Memory B cell (primary cell): ENCODE measurements around the gene CGRRF1.

Experiments
- ATAC-seq: fragments of 150-1000 bp; cut with Tn5 transposase; 2 replicates; pipeline ENCODE4 v1.10.0; 2021; ENCODE audit warnings: low read depth, mild to moderate bottlenecking, moderate library complexity
- DNase-seq, 2 donors: peaks; one replicate each; pipeline ENCODE4 v3.0.0; 2022; ENCODE audit warnings: low spot score in 2 of 2
- H3K27ac Mint-ChIP-seq: one replicate; pipeline ENCODE4 v1.8.0; 2022; ENCODE audit warnings: mild to moderate bottlenecking, moderate library complexity, mixed read lengths
- H3K27me3 Mint-ChIP-seq: one replicate; pipeline ENCODE4 v1.8.0; 2022; ENCODE audit warnings: mixed read lengths
- H3K36me3 Mint-ChIP-seq: one replicate; pipeline ENCODE4 v1.8.0; 2022; ENCODE audit warnings: mild to moderate bottlenecking, mixed read lengths
- H3K4me1 Mint-ChIP-seq: one replicate; pipeline ENCODE4 v1.8.0; 2022; ENCODE audit warnings: mixed read lengths
- H3K4me3 Mint-ChIP-seq: one replicate; pipeline ENCODE4 v1.8.0; 2022; ENCODE audit warnings: mild to moderate bottlenecking, moderate library complexity, mixed read lengths
- H3K9me3 Mint-ChIP-seq: one replicate; pipeline ENCODE4 v1.8.0; 2022; ENCODE audit warnings: mixed read lengths

The CGRRF1 gene, protein sequence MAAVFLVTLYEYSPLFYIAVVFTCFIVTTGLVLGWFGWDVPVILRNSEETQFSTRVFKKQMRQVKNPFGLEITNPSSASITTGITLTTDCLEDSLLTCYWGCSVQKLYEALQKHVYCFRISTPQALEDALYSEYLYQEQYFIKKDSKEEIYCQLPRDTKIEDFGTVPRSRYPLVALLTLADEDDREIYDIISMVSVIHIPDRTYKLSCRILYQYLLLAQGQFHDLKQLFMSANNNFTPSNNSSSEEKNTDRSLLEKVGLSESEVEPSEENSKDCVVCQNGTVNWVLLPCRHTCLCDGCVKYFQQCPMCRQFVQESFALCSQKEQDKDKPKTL

DNA sequence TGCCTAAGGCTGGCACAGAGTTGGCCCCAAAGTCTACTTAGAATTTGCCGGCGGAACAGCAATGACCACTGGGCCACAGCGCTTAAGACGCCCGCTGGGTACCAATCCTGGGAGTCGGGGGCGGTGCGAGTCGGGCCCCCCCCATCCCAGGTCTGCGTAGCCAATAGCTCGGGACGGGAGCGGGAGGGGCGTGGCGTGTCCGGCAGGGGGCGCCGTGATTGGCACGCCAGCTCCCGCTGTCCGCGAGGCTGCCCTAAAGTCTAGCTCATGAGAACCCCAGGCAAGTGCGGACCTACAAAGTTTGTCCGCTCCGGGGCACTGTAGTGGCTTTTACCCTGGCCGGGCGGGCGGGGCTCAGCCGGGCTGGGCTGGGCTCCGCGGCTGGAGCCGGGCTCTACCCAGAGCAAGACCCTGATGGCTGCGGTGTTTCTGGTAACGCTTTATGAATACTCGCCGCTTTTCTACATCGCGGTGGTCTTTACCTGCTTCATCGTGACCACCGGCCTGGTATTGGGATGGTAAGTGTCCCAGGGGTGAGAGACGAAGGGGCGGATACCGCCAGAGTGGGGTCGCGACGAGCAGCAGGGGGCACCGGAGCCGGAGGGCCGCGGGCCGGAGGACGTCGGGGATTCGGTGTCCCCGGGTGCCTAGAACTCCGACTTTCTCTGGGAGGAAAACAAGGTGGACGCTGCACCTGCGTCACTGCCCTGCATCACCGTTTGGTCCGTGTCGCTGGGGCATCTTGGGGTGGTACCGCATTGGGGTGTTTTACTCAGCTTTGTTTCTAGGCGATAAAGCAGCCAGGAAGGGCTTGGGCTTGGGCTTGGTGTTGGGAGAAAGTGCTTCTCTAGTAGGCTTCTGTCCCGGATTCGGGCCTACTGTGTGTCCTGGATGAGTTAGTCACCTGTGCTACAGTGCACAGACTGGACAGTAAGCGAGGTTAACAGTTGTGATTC is at the start of gene CGRRF1:
Gene CGRRF1 (plus strand): TSS at position 361 of the 956 bp plus-strand sequence. CDS start 54 bp downstream, at position 415.
- peaks cover 6% of the 10 kb centered on the region for H3K36me3 Mint-ChIP-seq
- H3K27me3 Mint-ChIP-seq = no peaks in the 10 kb centered on the region
- DNase-seq (peak; percentile 97), ATAC-seq (peak; percentile 95)
- H3K9me3 Mint-ChIP-seq = no peaks in the 10 kb centered on the region
- peak within 1 kb of the TSS; percentile 100 for H3K4me3 Mint-ChIP-seq
- peak within 1 kb of the TSS; percentile 95 for H3K27ac Mint-ChIP-seq
- peaks cover 30% of the 10 kb centered on the region for H3K4me1 Mint-ChIP-seq

DNA sequence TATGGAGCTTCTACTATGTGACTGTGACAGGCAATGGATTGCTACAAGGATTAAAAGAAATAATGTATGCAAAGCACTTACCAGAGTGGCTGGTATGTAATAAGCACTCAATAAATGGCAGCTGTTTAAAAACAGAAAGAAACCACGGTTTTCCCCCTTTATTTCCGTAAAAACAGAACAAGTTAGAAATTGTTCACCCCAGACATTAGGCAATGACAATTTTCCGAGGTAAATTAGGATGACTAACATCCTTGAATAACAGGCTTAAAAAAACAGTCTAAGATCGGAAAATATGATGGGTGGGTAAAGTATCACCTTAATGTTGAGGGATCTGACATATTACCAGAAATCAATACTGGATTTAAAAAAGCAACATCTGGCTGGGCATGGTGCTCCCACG is 47.7 kb upstream of the CGRRF1 start:
- Mint-ChIP-seq H3K27me3 (no peaks in the 10 kb centered on the region), H3K4me1 (no peaks in the 10 kb centered on the region)
- no peak for ATAC-seq

DNA sequence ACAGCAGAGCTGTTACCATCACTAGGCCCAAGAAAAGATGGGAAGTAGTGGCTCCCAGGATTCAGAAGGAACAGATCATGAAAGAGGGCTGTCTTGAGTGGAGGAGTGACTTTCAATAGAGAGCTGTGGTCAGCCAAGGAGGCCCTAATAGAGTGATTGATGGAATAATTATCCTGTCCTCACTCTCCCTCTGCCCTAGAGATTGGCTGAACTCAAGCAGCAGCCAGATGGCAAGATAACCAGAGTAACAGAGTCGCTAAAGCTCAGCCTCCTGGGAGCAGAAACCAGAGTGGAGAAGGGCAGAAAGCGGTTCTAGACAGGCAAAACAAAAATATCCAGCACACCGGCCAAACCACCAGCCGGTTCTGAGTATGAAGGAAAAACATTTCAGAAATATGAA is 44.1 kb upstream of the CGRRF1 start:
- Mint-ChIP-seq H3K4me1 (no peaks in the 10 kb centered on the region), H3K36me3 (peaks cover 11% of the 10 kb centered on the region), H3K27ac (no peak overlapping the region), H3K4me3 (no peak overlapping the region), H3K9me3 (peaks cover 8% of the 10 kb centered on the region), H3K27me3 (no peaks in the 10 kb centered on the region)
- ATAC-seq (no peak), DNase-seq (no peak)

More for the DNA sequence above, 47.7 kb upstream of the CGRRF1 start:
- H3K36me3 Mint-ChIP-seq = peaks cover 10% of the 10 kb centered on the region
- DNase-seq = no peak
- peaks cover 11% of the 10 kb centered on the region for H3K9me3 Mint-ChIP-seq
- H3K4me3 Mint-ChIP-seq = no peak overlapping the region
- H3K27ac Mint-ChIP-seq = no peak overlapping the region

- no peak for DNase-seq
- ATAC-seq = no peak
Observed at GRCh38 chr14:54467280-54467679, 42.4 kb upstream of the CGRRF1 start.

DNA sequence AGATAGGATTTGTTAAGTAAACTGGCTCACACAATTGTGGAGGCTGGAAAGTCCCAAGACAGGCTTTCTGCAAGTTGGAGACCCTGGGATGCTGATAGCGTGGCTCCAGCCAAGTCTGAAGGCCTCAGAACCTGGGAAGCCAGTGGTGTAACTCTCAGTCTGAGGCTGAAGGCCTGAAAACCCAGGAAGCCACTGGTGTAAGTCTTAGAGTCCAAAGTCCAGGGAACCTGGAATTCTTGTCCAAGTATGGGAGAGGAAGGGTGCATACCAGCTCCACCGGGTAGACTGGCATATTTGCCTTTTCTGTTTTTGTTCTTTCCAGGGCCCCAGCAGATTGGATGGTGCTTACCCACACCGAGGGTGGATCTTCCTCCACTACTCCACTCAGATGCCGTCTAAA is 39.0 kb upstream of the CGRRF1 start:
- Mint-ChIP-seq H3K9me3 (peaks cover 8% of the 10 kb centered on the region), H3K36me3 (peaks cover 20% of the 10 kb centered on the region), H3K27ac (no peak overlapping the region), H3K4me3 (no peak overlapping the region), H3K4me1 (peaks cover 2% of the 10 kb centered on the region), H3K27me3 (no peaks in the 10 kb centered on the region)
- DNase-seq (no peak), ATAC-seq (no peak)

More at GRCh38 chr14:54467280-54467679, 42.4 kb upstream of the CGRRF1 start:
- peaks cover 8% of the 10 kb centered on the region for H3K9me3 Mint-ChIP-seq
- H3K4me1 Mint-ChIP-seq = no peaks in the 10 kb centered on the region
- peaks cover 11% of the 10 kb centered on the region for H3K36me3 Mint-ChIP-seq
- H3K27me3 Mint-ChIP-seq = no peaks in the 10 kb centered on the region
- H3K4me3 Mint-ChIP-seq = no peak overlapping the region
- no peak overlapping the region for H3K27ac Mint-ChIP-seq

- Mint-ChIP-seq H3K36me3 (peaks cover 24% of the 10 kb centered on the region), H3K27ac (no peak overlapping the region), H3K9me3 (peaks cover 8% of the 10 kb centered on the region), H3K27me3 (no peaks in the 10 kb centered on the region), H3K4me3 (no peak overlapping the region), H3K4me1 (peaks cover 3% of the 10 kb centered on the region)
- DNase-seq (no peak), ATAC-seq (no peak)
Observed at GRCh38 chr14:54471641-54472040, 38.1 kb upstream of the CGRRF1 start.

GRCh38 chr14:54472315-54472714 is 37.4 kb upstream of the CGRRF1 start:
- Mint-ChIP-seq H3K4me3 (no peak overlapping the region), H3K36me3 (peaks cover 21% of the 10 kb centered on the region), H3K9me3 (peaks cover 5% of the 10 kb centered on the region), H3K27me3 (no peaks in the 10 kb centered on the region), H3K4me1 (peaks cover 3% of the 10 kb centered on the region), H3K27ac (no peak overlapping the region)
- ATAC-seq = no peak
- DNase-seq = no peak

DNA sequence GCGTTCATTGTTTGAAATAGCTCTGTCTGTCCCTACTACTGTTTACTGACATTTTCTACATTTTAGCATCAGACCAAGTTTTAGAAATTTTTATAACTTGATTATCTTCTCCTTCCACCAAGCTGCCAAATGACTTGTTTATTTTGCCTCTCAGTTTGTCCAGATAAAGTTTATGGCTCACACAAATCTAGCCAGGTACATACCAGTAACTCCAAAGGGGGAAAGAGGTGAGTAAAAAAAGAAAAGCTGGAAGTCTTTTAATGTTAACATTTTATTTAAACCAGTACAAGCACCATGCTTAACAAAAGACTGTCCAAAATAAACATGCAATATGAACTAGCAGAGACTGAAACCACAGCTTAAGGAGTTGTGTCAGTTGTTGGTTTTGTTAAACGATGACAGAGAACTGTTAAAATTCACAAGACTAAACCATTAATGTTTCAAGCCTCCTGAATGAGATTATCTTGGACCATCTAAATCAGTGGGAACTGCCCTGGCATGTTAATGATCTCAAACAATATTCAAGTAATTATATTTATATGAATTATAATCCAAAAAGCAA is 35.4 kb upstream of the CGRRF1 start:
- no peak overlapping the region for H3K4me3 Mint-ChIP-seq
- no peak overlapping the region for H3K27ac Mint-ChIP-seq
- no peaks in the 10 kb centered on the region for H3K9me3 Mint-ChIP-seq
- no peaks in the 10 kb centered on the region for H3K27me3 Mint-ChIP-seq
- peaks cover 21% of the 10 kb centered on the region for H3K36me3 Mint-ChIP-seq
- ATAC-seq (no peak), DNase-seq (no peak)
- H3K4me1 Mint-ChIP-seq = peaks cover 3% of the 10 kb centered on the region

GRCh38 chr14:54475187-54475899 is 34.4 kb upstream of the CGRRF1 start:
- H3K4me1 Mint-ChIP-seq = peaks cover 3% of the 10 kb centered on the region
- peaks cover 21% of the 10 kb centered on the region for H3K36me3 Mint-ChIP-seq
- no peak for DNase-seq
- H3K9me3 Mint-ChIP-seq = no peaks in the 10 kb centered on the region
- peak overlapping the region; percentile 63 for H3K27ac Mint-ChIP-seq
- no peak overlapping the region for H3K4me3 Mint-ChIP-seq
- H3K27me3 Mint-ChIP-seq = no peaks in the 10 kb centered on the region
- no peak for ATAC-seq

- peaks cover 3% of the 10 kb centered on the region for H3K4me1 Mint-ChIP-seq
- ATAC-seq (no peak), DNase-seq (no peak)
- H3K36me3 Mint-ChIP-seq = peaks cover 19% of the 10 kb centered on the region
- H3K27ac Mint-ChIP-seq = peak overlapping the region; percentile 63
- no peaks in the 10 kb centered on the region for H3K27me3 Mint-ChIP-seq
- H3K4me3 Mint-ChIP-seq = no peak overlapping the region
- H3K9me3 Mint-ChIP-seq = no peaks in the 10 kb centered on the region
Observed at GRCh38 chr14:54475911-54476310, 33.8 kb upstream of the CGRRF1 start.

- DNase-seq (no peak), ATAC-seq (no peak)
- H3K27me3 Mint-ChIP-seq = no peaks in the 10 kb centered on the region
- H3K4me1 Mint-ChIP-seq = peaks cover 12% of the 10 kb centered on the region
- no peak overlapping the region for H3K27ac Mint-ChIP-seq
- no peak overlapping the region for H3K4me3 Mint-ChIP-seq
- H3K36me3 Mint-ChIP-seq = peaks cover 25% of the 10 kb centered on the region
- no peaks in the 10 kb centered on the region for H3K9me3 Mint-ChIP-seq
Observed at GRCh38 chr14:54478636-54479215, 31.0 kb upstream of the CGRRF1 start.

DNA sequence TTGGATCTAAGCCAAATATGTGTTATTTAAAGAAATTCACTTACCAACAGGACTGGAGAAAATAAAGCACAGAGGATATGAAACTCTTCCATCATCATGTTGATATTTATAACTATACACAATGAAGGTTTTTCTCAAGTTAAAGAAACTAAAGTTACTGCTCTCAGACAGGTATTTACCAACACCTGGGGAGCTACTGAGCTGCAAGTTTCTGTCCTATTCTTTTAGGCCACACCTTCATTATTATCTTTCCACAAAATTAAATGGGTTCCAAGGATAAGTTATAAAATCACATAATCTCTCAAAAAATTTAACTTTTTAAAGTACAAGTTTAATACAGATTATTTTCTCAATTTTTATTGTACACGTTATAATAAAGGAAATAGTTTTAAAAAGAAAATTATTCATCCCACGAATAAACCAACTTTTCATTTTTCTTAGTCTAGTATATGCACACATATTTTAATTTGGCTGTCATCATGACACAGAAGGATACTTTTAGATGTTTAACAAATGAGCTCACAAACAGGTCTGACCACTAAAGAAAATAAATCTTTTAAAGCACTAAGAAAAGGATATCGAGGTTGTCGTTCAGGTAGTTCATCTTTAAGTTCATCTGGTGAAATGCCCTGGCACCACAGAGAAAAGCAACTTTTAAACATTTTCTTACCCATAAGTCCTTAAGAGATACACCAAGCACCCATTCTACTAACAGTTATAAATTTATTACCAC is 28.7 kb upstream of the CGRRF1 start:
- peaks cover 15% of the 10 kb centered on the region for H3K36me3 Mint-ChIP-seq
- no peak overlapping the region for H3K27ac Mint-ChIP-seq
- ATAC-seq (no peak), DNase-seq (no peak)
- H3K27me3 Mint-ChIP-seq = no peaks in the 10 kb centered on the region
- H3K4me1 Mint-ChIP-seq = peaks cover 26% of the 10 kb centered on the region
- no peak overlapping the region for H3K4me3 Mint-ChIP-seq
- no peaks in the 10 kb centered on the region for H3K9me3 Mint-ChIP-seq

- peaks cover 32% of the 10 kb centered on the region for H3K4me1 Mint-ChIP-seq
- H3K36me3 Mint-ChIP-seq = peaks cover 13% of the 10 kb centered on the region
Observed at GRCh38 chr14:54481695-54482094, 28.0 kb upstream of the CGRRF1 start.

More at GRCh38 chr14:54481695-54482094, 28.0 kb upstream of the CGRRF1 start:
- Mint-ChIP-seq H3K9me3 (no peaks in the 10 kb centered on the region), H3K4me3 (no peak overlapping the region), H3K27me3 (no peaks in the 10 kb centered on the region), H3K27ac (peak overlapping the region; percentile 47)
- ATAC-seq = no peak
- DNase-seq = no peak
